ENCODE measurements around the gene NOS3.
A peak's percentile ranks its signal among the peaks of the same experiment; 100 is the strongest.
"Not testable (repeated sequence)": the region's sequence is repeated elsewhere in the genome, so short reads cannot be mapped to it uniquely, and the experiment has no call there.

Gene NOS3

DNA sequence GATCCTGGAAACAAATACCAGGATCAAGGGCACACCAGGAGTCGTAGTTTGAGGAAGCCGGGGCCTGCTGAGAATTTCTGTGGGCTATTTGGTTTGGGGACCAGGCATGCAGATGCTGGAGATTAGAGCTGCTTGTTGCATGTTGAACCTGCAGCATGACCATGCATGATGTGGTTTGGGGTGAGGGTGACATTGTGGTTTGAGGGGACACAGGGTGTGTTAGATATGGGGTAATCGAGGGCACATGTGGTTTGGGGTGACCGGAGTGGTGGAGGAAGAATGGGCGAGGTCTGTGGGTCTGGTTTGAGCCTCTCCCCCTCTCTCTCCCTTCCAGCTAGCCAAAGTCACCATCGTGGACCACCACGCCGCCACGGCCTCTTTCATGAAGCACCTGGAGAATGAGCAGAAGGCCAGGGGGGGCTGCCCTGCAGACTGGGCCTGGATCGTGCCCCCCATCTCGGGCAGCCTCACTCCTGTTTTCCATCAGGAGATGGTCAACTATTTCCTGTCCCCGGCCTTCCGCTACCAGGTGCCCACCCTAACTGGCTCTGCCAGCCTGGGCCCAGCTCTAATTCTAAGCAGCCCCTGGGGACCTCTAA, 10.2 kb downstream of the NOS3 start:
- DNase-seq (ENCODE audit: low spot score): no peak

DNA sequence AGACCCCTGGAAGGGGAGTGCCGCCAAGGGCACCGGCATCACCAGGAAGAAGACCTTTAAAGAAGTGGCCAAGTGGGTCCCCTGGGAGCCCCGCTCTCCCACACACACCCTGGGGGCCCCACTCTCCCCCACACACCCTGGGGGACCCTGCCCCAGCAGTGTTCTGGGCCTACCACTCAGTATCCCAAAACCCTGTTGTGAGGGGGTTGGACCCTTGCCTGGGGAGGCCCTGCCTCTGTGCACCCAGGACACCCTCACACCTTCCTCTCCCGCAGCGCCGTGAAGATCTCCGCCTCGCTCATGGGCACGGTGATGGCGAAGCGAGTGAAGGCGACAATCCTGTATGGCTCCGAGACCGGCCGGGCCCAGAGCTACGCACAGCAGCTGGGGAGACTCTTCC, 10.7 kb downstream of the NOS3 start:
- no peak for DNase-seq (ENCODE audit: low spot score)

DNA sequence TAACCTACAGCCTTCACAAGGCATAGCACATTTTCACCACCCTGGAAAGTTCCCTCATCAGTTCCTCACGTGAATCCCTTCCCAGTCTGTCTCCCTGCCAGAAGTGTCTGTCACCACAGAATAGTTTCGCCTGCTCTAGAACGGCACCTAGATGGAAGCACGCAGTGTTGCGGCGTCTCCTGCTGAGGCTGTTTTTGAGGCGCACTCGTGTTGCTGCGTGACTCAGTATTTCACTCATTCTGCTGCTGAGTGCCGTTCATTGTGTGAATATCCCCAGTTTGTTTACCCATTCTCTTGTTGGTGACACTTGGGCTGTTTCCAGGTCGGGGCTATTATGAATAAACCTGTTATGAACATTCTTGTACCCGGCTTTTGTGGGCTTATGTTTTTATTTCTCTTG, 12.8 kb downstream of the NOS3 start:
- DNase-seq (ENCODE audit: low spot score): no peak

DNA sequence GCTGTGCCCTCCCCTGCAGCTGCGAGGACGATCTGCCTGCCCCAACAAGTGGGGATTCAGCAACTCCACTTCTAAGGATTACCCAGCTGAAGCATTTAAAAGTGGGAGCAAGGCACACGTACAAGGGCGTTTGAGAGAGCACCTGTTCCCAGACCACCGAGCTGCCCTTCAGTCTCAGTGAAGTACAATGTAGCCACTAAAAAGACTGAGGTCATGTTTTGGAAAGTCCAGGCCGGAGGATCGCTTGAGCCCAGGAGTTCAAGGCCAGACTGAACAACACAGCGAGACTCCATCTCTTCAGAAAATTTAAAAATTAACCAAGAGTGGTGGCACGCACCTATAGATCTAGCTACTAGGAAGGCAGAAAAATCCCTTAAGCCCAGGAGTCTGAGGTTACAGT, 14.7 kb downstream of the NOS3 start:
- DNase-seq (ENCODE audit: low spot score): no peak

DNA sequence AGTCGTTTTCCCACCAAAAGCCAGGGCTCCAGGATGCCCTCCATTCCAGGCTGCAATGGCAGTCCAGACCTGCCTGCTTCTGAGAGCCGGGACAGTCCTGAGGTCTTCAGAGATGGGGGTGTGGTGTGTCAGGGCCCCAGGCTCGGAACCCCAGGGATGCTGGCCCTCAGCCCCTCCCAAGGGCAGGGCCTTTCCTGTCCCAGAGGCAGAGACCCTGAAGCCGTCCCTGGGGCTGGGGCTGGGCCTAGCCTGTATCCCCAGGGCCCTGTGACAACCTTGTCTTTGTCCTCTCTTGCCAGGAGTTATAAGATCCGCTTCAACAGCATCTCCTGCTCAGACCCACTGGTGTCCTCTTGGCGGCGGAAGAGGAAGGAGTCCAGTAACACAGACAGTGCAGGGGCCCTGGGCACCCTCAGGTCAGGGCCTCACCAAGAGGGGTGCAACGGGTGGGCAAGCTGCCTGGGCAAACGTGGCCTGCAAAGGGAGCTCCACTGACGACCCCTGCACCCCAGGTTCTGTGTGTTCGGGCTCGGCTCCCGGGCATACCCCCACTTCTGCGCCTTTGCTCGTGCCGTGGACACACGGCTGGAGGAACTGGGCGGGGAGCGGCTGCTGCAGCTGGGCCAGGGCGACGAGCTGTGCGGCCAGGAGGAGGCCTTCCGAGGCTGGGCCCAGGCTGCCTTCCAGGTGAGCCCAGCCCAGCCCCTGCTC, 15.9 kb downstream of the NOS3 start:
- DNase-seq (ENCODE audit: low spot score): no peak

DNA sequence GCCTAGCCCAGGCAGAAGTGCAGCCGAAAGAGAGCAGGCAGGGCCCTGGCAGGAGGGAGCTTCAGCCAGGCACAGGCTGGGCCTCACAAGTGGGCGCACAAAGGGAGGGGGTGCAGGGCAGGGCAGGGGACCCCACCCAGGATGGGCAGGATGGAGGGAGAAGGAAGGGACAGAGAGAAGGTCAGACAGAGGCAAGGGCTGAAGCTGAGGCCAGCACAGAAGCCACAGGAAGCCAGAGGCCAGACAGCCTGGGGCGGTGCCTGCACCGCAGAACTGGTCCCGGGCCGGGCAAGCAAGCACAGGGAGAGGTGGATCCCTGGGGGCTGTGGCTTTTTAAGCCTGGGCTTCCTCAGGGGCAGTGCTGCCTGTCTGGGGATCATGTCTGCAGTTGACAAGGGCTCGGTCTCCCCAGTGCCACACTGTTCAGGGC, 16.7 kb downstream of the NOS3 start:
- no peak for DNase-seq (ENCODE audit: low spot score)

DNA sequence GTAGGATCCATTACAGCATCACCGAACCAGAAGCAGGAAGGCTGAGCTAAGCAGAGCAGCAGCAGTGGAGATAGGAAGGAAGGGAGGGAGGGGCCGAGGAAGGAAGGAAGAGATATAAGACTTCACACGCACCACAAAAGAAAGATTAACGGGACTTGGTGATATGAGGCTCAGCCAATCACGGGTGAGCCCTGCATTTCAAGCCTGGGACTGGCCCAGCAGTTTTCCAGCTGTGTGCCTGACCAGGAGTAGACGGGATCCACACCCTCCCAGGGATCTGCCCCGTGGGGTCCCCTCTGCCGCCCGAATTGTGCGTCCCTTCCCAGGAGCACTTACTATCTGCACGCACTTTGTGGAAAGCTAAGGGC, 17.3 kb downstream of the NOS3 start:
- no peak for DNase-seq (ENCODE audit: low spot score)

DNA sequence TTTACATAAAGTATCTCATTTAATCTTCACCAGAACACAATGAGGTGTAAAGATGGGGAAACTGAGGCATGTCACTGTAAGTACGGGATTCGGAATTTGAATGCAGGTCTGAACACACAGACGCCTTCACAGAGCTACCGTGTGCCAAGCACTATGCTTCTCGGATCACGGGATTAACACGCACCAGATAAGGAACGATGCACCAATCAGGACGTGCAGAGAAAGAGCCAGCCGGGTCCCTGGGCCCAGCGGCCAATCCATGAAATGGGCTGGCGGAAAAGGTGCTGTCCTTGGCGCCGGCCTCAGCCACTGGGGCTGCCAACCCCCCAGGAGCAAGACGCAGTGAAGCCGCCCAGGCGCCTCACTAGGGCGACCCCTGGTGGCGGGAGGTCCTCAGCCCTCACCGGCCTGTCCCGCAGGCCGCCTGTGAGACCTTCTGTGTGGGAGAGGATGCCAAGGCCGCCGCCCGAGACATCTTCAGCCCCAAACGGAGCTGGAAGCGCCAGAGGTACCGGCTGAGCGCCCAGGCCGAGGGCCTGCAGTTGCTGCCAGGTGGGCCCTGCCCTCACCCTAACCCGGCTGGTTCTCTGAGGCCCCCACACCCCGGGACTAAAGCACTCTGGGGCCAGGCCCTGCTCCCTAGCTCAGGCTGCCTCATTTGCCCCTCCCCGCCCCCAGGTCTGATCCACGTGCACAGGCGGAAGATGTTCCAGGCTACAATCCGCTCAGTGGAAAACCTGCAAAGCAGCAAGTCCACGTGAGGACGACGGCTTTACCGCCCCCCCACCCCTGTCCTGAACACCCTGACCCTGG, 17.9 kb downstream of the NOS3 start:
- DNase-seq (ENCODE audit: low spot score): peak; percentile 88

DNA sequence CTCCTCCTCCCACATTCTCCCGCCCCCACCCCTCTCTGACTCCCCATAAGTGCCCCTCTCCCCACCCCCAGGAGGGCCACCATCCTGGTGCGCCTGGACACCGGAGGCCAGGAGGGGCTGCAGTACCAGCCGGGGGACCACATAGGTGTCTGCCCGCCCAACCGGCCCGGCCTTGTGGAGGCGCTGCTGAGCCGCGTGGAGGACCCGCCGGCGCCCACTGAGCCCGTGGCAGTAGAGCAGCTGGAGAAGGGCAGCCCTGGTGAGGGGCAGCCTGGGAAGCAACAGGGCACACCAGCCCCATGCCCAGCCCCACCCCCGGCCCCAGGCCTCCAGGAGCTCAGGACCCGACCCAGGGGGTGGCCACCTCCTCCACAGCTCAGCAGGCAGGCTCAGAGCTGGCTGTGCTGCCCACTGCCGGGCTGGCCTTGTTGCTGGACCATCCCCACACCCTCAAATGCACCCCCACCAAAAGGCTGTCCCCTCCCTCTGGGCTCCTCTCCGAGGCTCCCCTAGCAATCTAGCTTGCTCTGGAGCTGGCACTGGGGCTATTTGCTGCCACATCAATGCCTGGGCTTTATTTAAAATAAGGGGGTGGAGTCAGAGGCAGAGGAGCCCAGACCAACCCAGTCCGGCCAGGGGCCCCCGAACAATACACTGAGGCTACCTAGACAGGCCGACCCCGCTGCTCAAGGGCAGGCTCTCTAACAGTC, 18.7 kb downstream of the NOS3 start:
- no peak for DNase-seq (ENCODE audit: low spot score)

DNA sequence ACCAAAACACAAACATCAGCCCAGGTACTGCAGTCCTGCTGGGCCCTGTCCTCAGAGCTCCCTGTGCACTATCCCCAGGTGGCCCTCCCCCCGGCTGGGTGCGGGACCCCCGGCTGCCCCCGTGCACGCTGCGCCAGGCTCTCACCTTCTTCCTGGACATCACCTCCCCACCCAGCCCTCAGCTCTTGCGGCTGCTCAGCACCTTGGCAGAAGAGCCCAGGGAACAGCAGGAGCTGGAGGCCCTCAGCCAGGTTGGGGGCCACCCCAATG, 19.2 kb downstream of the NOS3 start:
- DNase-seq (ENCODE audit: low spot score): no peak

DNA sequence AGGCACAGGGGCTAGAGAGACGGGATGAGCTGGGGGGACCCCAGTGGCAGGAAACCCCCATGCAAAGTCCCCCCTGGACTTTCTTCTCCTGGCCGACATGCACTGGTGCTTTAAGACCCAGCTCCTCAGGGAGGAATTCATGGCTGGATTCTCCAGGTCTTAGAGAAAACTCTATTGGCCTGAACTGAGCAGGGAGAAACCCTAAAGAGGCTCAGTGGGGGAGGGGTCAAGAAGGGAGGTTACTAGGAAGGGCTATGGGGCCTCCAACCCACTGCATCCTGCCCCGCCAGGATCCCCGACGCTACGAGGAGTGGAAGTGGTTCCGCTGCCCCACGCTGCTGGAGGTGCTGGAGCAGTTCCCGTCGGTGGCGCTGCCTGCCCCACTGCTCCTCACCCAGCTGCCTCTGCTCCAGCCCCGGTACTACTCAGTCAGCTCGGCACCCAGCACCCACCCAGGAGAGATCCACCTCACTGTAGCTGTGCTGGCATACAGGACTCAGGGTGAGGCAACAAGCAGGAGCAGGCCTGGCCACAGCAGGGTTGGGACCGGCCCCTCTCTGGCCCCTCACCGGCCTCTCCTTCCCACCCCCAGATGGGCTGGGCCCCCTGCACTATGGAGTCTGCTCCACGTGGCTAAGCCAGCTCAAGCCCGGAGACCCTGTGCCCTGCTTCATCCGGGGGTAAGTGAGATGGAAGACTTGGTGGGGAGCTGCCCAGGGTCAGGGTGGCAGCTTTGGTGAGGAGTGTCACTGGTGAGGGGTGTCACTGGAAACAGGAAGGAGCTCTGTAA, 19.7 kb downstream of the NOS3 start:
- no peak for DNase-seq (ENCODE audit: low spot score)

DNA sequence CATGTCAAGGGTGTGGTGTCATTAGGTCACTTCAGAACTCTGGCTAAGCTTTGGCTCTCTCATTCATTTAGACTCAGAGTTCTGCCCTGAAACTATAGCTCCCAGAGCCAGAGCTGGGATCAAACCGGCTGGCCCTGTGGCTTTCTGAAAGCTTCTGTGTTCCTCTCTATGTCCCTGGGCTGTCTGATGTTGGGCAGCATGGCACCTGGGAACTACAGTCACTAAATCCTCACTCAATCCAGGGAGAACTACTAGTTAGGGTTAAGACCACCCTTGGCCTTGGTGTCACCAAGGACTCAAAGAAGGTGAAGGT, 20.2 kb downstream of the NOS3 start:
- DNase-seq (ENCODE audit: low spot score): no peak

DNA sequence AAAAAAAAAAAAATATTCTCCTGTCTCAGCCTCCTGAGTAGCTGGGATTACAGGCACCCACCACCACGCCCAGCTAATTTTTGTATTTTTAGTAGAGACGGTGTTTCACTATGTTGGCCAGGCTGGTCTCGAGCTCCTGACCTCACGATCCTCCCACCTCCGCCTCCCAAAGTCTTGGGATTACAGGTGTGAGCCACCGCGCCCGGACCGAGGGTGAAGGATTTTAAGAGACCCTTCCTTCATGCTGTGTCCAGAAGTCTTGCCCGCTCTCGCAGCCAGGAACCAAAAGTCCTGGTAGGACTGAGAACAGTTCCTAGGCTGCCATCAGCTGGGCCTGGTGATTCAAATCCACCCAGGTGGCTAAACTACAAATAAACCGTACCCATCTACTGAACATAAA, 20.8 kb downstream of the NOS3 start:
- DNase-seq (ENCODE audit: low spot score): not testable (repeated sequence)

DNA sequence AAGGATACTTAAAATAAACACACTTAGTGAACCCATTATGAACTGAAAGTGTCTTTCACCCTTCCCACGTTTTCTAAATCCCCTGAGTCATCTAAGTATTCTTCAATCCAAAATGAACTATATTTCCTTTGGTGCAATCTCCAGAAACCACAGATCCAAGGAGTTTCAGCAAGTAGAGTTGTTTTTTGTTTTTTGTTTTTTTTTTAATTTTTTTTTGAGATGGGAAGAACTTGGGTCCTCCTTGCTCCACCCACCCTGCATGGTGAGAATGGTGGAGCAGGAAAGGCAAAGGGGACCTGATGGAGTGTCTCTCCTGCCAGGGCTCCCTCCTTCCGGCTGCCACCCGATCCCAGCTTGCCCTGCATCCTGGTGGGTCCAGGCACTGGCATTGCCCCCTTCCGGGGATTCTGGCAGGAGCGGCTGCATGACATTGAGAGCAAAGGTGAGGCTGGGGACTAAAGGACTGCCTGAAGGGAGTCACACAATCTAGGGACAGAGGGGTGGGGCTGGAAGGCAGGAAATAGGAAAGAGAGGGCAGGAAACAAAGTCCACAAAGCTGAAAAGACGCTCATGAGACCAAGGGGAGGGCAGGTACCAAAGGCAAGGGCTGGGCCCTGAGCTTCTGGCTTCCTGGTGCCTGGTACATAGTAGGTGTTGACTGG, 21.3 kb downstream of the NOS3 start:
- no peak for DNase-seq (ENCODE audit: low spot score)

DNA sequence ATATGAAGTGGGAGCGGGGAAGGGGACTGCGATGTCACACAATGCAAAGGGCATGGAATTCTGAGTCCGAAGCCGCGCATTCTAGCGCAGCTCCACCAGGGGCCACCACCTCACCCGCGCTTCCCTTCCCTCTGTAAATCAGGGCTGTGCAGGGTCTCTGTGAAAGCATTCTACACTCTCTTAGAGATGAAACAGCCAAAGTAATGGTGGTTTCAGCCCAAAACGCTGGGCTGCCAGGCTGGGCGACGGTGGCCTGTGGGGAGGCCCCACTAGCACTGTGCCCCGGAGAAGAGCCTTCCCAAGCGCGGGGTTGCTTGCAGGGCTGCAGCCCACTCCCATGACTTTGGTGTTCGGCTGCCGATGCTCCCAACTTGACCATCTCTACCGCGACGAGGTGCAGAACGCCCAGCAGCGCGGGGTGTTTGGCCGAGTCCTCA, 22.1 kb downstream of the NOS3 start:
- DNase-seq (ENCODE audit: low spot score): peak; percentile 48

DNA sequence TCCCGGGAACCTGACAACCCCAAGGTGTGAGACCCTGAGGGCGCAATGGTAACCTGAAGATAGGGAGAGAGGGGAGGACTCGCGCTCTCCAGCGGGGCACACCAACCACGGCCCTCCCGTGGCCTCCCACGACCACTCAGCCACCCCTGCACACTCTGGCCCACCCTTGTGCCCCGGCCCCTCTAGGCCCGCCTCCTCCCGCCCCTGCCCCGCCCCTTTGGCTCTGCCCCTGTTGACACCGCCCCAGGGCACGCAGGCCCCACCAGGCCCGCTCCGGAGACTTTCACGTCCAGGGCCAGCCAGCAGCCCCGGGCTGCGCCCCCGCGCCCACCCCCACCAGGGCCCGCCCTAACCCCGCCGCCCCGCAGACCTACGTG, 22.5 kb downstream of the NOS3 start:
- DNase-seq (ENCODE audit: low spot score): no peak

DNA sequence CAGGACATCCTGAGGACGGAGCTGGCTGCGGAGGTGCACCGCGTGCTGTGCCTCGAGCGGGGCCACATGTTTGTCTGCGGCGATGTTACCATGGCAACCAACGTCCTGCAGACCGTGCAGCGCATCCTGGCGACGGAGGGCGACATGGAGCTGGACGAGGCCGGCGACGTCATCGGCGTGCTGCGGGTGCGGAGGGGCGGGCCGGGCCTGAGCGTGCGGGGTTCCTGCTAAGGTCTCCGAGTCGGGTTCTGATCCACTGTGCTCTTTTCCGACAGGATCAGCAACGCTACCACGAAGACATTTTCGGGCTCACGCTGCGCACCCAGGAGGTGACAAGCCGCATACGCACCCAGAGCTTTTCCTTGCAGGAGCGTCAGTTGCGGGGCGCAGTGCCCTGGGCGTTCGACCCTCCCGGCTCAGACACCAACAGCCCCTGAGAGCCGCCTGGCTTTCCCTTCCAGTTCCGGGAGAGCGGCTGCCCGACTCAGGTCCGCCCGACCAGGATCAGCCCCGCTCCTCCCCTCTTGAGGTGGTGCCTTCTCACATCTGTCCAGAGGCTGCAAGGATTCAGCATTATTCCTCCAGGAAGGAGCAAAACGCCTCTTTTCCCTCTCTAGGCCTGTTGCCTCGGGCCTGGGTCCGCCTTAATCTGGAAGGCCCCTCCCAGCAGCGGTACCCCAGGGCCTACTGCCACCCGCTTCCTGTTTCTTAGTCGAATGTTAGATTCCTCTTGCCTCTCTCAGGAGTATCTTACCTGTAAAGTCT, 23.1 kb downstream of the NOS3 start:
- DNase-seq (ENCODE audit: low spot score): no peak

DNA sequence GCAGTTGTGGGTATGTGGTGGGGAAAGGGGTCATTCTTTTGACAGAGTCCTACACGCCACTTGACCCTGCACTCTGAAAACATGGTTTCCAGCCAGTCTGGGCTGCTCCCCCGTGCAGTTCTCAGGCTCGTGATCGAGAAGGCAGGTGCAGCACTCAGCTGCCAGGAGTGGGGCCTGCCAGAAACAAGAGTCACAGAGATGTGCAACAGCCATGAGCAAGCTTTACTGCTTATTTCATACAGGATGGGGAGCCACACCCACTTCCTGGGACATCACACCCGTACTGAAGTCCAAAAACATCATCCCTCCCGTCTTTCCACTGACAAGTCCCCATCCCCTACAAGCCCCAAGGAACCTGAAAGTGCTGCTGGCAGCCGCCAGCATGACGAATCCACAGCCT, 24.1 kb downstream of the NOS3 start:
- DNase-seq (ENCODE audit: low spot score): no peak

DNA sequence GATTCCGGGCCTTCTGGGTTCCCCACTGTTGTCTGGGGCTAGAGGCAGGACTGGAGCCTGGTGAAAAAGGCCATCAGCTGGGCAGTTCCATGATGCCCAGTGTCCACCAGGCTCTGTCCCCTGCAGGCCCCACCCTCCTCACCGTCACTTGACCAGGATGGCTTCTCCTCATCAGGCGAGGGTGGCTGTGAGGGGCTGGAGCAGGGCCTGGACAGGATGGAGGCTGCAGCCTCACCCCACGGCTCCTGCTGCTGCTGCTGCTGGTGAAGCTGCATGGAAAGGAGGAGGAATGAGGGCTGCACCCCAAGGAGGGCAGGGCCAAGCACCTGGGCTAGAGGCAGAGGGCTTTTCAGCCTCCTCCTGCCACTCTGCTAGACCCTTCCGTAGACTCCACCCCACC, 25.1 kb downstream of the NOS3 start:
- DNase-seq (ENCODE audit: low spot score): no peak

DNA sequence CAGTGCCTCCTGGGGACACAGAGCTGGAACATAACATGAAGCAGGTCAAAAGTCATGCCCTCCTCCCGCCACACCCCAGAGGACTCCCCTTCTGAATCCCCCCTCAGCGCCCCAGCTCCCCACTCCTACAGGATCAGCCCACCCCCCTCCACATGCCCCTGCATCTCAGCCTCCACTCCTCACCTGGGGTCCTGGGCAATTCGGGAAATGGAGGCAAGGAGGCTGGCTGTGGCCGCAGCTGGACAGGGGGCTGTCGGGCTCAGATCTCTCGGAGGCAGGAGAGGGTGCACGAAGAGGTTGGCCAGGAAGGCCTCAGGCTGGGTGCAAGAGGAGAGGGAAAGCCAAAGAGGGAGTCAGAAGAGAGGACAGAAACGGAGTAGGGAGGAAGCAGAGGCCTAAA, 25.7 kb downstream of the NOS3 start:
- DNase-seq (ENCODE audit: low spot score): no peak

DNA sequence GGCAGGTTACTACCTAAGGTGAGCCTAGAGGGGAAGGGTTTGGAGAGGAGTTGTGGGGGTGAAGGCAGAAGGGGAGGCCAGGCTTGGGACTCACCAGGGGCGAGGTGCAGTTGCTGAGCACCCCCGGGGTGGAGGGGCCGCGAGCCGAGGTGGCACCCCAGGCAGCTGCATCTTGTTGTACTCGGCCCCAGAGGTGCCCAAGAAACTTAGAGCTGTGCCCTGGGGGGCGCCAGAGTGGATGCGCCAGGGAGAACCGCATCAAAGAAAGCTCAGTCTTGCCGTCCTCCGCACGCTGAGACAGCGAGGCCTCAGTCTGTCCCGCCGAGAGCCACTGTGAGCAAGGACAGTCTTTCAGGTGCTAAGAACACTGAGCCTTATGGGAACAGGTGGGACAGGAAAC, 26.1 kb downstream of the NOS3 start:
- no peak for DNase-seq (ENCODE audit: low spot score)
